ENCODE data around the gene CCDC136. TPM values are rescaled to one million over a fixed set of nuclear protein-coding genes. Genes with fewer than 3 reads are reported as not detected.

CCDC136 gene
- total RNA-seq, 1 experiment from 2014 or later, result 0.87 TPM

Small RNA genes within 50 kb of the gene (small RNA-seq; reads per million reads assigned to genes)
- 0 to 0.06 reads per million in 2 experiments for gene RN7SL81P

Other genes with a start within 250 kb of the CCDC136 start
- 0.03 and 0.17 TPM in 2 replicates for gene GARIN1A, start 119.7 kb upstream of the CCDC136 start, total RNA-seq (2014; rRNA removed; shearing (Covaris generic))
- gene CALU, start 52.6 kb upstream of the CCDC136 start, total RNA-seq (2014; rRNA removed; shearing (Covaris generic)), result 172 and 189 TPM in 2 replicates
- not detected in 2 replicates for gene OPN1SW, start 16.2 kb upstream of the CCDC136 start, total RNA-seq (2014; rRNA removed; shearing (Covaris generic))
- 0.57 and 0.69 TPM in 2 replicates for gene FLNC, start 38.4 kb downstream of the CCDC136 start, total RNA-seq (2014; rRNA removed; shearing (Covaris generic))
- 68.0 and 78.5 TPM in 2 replicates for gene ATP6V1F, start 70.9 kb downstream of the CCDC136 start, total RNA-seq (2014; rRNA removed; shearing (Covaris generic))
- not detected in 2 replicates for gene KCP, start 118.7 kb downstream of the CCDC136 start, total RNA-seq (2014; rRNA removed; shearing (Covaris generic))
- gene IRF5, start 146.0 kb downstream of the CCDC136 start, total RNA-seq (2014; rRNA removed; shearing (Covaris generic)), result 6.5 and 9.3 TPM in 2 replicates

Measured in NCI-H460 (cell line).